Jurkat, Clone E6-1 (cell line): ENCODE results near the gene FABP1.

ENCODE experiments used
- DNase-seq: peaks from one replicate; pipeline ENCODE4 v3.0.0-alpha.2; 2011; ENCODE audit warnings: low read depth, low spot score
- H3K4me3 ChIP-seq: 2 replicates; pipeline ENCODE4 v1.5.1; 2011; ENCODE audit warnings: mild to moderate bottlenecking, low read length, control low read depth, moderate library complexity

The FABP1 gene

DNA sequence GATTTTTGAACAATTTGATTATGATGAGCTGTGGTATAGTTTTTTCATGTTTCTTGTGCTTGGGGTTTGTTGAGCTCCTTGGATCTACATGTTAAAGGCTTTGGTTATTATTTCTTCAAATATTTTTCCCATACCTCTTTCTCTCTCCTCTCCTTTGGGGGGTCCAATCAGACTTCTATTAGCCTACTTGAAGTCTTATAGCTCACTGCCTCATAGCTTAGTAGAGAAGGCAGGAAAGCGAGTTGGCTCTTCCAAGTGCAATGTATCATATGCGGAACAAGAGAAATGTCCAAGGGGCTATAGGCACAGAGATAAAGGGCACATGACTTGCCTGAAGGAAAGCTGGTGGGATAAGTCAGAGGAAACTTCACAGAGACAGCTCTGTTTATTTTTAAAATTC, 14.1 kb upstream of the FABP1 start:
- H3K4me3 ChIP-seq, result no peak overlapping the region
- no peak for DNase-seq

- no peak for DNase-seq
- H3K4me3 ChIP-seq, result no peak overlapping the region
Measured at GRCh38 chr2:88139804-88140203, 11.9 kb upstream of the FABP1 start.

DNA sequence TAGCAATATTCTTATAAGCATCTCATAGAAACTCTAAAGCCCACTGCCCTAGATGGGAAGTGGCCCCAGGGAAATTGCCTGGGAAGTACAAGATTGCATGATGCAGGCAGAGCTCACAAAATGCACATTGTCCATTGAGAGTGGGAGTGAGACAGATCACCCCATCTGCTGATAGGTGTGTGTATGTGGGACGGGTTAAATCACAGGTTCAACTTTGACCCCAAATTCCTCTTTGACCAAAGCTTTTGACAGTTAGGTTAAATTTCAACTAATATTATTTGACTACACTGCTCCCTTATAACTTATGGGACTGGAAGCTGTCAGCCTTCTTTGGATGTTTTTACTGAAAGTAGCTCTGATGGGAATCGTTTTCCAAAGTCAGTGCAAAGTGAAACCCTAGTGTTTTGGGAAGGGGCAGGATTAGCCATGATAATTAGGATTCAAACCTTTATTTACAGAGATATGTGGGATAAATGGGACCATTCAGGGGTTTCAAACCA, 11.4 kb upstream of the FABP1 start:
- no peak overlapping the region for H3K4me3 ChIP-seq
- no peak for DNase-seq

DNA sequence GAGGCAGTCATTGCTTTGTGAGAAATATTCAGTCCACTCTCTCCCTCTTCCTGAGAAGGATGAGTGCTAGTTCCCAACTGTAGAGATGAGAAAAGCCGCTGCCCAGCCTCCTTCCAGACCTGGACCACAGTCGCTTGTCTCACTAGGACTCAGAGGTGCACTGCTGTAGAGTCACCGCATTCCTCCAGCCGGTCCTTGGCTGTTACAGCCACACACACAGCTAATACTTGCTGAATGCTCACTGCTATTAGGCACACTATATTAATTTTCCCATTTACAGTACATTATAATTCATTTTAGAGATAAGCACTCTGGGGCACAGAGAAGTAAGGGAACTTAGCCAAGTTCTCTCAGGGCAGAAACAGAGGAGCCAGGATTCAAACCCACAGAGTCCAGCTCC, 10.0 kb upstream of the FABP1 start:
- no peak for DNase-seq
- no peak overlapping the region for H3K4me3 ChIP-seq

- H3K4me3 ChIP-seq, result no peak overlapping the region
- no peak for DNase-seq
Measured at GRCh38 chr2:88136817-88137216, 9.0 kb upstream of the FABP1 start.

DNA sequence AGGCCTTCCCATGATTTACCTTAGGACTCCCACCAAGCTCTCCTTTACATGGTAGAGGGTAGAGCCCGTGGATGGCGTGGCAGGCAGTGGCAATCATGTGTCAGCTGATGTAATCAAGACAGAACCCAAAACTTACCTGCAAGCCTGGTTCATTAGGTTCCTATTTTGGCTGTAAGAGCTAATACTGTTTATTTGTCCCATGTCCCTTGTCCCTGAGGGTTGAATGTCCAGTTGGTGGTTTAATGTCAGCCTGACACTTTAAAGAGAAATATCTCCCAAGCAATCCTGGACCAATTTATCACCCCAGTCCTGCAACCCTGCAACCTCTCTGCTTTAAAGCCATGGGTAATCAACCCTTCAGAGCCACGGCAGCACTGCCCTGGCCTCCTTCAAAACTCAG, 6.0 kb upstream of the FABP1 start:
- H3K4me3 ChIP-seq, result no peak overlapping the region
- DNase-seq, result no peak

DNA sequence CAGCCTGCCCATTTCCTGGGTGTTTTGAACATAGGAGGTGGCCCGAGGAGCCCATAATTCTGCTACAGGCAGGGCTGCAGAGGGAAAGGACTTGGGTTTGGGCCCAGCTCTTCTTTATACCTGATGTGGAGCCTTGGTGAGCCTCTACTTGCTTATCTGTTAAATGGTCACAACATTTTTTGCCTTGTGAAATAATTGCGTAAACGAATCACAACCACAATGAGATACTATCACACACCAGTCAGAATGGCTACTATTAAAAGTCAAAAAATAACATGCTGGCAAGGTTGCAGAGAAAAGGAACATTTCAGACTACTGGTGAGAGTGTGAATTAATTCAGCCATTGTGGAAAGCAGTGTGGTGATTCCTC, 4.1 kb upstream of the FABP1 start:
- no peak for DNase-seq

GRCh38 chr2:88131201-88131998, 3.5 kb upstream of the FABP1 start:
- no peak overlapping the region for H3K4me3 ChIP-seq
- DNase-seq, result no peak

More for the DNA sequence above, 4.1 kb upstream of the FABP1 start:
- no peak overlapping the region for H3K4me3 ChIP-seq

- DNase-seq, result no peak
- no peak overlapping the region for H3K4me3 ChIP-seq
Measured at GRCh38 chr2:88129313-88129959, 1.6 kb upstream of the FABP1 start.

DNA sequence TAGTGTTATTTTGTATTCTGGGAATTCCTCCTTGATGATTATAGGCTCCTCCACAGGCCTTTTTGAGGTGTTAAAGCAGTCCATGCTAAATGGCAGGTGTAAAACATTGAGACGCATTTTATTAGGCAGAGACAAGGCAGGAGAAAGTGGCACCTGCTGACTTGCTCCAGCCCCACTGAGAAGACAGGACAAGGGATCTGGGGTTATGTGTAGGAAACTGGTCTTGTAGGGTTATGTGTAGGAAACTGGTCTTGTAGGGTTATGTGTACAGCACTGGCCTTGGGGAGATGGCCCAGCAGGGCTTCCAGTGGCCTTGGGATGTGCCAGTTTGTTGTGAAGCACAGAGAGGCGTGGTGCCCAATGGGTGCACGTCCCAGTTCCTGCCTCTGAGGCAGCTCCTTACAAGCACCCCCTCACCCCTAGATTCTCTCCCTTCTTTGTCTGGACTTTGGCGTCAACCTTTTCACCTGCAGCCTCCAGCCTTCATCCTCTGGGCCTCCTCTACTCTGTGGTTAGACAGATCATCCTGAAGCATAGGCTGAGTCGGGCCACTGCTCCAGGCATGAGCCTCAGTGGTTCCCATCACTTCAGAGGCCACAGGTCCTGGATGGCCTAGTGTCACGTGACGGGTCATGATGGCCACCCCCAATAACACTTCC, 921 bp upstream of the FABP1 start:
- no peak for DNase-seq
- H3K4me3 ChIP-seq, result no peak overlapping the region

- no peak overlapping the region for H3K4me3 ChIP-seq
Measured at GRCh38 chr2:88127638-88127887, 299 bp downstream of the FABP1 start.

GRCh38 chr2:88126772-88127637, 857 bp downstream of the FABP1 start:
- no peak for DNase-seq
- H3K4me3 ChIP-seq, result no peak overlapping the region

More at GRCh38 chr2:88127638-88127887, 299 bp downstream of the FABP1 start:
- no peak for DNase-seq

- DNase-seq, result no peak
- no peak overlapping the region for H3K4me3 ChIP-seq
Measured at GRCh38 chr2:88125924-88126771, 1.7 kb downstream of the FABP1 start.

DNA sequence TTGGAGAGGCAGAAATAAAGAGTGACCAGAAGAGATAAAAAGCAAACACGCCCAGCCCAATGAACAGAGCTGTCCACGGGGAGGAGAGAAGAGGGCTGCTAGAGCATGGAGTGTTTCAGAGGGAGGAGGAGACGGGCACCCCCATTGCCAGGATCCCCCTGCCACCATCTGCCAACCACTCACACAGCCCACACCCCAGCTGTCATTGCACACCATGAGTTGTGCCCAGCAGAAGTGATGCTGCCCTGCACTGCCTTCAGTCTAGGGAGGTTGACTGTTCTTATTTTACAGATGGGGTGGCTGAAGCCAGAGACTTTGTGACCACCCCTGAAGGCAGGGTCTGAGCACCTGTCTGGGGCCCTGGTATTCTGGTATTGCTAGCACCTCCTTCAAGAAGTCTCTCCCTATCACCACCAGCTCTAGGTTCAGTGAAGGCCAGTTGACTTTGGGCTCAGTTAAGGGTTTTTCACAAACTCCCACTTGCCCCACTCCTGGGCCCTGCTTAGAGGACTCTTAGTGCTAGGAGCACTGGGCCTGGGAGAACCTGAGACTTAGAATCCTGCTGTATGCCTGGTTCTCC, 2.4 kb downstream of the FABP1 start:
- H3K4me3 ChIP-seq, result no peak overlapping the region
- DNase-seq, result no peak

- DNase-seq, result no peak
- no peak overlapping the region for H3K4me3 ChIP-seq
Measured at GRCh38 chr2:88123975-88124917, 3.6 kb downstream of the FABP1 start.

DNA sequence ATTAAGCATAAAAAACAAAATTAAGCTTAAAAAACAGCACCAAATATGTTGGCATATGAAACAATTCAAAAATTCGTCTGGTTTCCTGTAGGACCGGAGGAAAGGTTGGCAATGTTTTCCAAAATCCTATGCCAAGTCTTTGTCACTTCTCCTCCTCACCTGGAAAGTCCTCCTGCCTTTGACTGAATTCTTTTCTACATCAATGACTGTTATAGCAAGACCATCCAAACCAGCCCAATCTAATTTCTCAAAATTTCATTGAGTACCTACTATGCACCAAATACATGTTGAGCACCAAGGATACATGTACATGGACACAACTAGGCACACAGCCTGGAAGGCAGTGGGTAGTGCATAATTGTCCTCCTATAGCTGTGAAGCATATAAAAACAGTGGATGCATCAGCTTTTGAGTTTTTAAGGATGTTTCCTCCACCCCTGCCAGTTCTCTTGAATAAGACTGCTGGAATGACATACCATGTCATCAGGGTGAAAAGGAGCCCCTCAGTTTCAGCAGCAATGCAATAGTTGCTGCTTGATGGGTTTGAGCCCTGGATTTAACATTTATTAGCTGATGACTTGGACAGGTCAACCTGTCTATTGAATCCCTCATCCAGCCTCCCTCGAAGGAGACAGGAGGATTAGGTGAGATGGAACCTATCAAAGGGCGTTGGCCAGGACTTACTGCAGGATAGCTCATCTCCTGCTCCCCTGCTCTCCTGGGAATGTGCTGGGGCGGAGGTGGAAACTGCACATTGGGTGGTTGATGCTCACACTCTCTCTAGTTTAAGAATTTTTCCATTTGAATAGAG, 4.5 kb downstream of the FABP1 start:
- no peak for DNase-seq

More for the DNA sequence above, 4.5 kb downstream of the FABP1 start:
- no peak overlapping the region for H3K4me3 ChIP-seq
